Keratinocyte (primary cell): ENCODE results near the gene SIGLEC15. TPM values are rescaled to one million over a fixed set of nuclear protein-coding genes. Genes with fewer than 3 reads are reported as not detected.

ENCODE experiments used
- DNase-seq: peaks from one replicate; pipeline ENCODE4 v3.0.0-alpha.2; 2011; ENCODE audit warnings: low read depth, missing footprints, low spot score
- FAIRE-seq: peaks from 2 replicates; lab custom pipeline; 2011; peaks lifted over from hg19 to GRCh38; lab: Jason Lieb, UNC
- H2AFZ ChIP-seq: 2 replicates; pipeline ENCODE4 v1.6.0; 2012; ENCODE audit warnings: low read length, control low read depth, inconsistent platforms; ENCODE audit not compliant: control insufficient read depth
- H3K27ac ChIP-seq: 2 replicates; pipeline ENCODE4 v1.5.1; 2011; ENCODE audit warnings: low read length; ENCODE audit not compliant: control insufficient read depth, insufficient read depth
- H3K27me3 ChIP-seq: 3 replicates; pipeline ENCODE4 v1.6.0; 2011; ENCODE audit warnings: low read length; ENCODE audit not compliant: control insufficient read depth, insufficient read depth; ENCODE audit errors: extremely low read depth
- H3K36me3 ChIP-seq, 2 experiments: 2 replicates in 1 of 2; 3 replicates in 1 of 2; pipeline ENCODE4 v1.5.1; 2011; ENCODE audit warnings: low read length in 2 of 2, mild to moderate bottlenecking in 1 of 2; ENCODE audit not compliant: control insufficient read depth in 2 of 2, insufficient read depth in 2 of 2; ENCODE audit errors: extremely low read depth in 1 of 2
- H3K4me1 ChIP-seq: 3 replicates; pipeline ENCODE4 v1.5.1; 2011; ENCODE audit warnings: low read length; ENCODE audit not compliant: control insufficient read depth, insufficient read depth; ENCODE audit errors: extremely low read depth
- H3K4me2 ChIP-seq: 3 replicates; pipeline ENCODE4 v1.6.0; 2011; ENCODE audit warnings: low read depth, low read length; ENCODE audit not compliant: control insufficient read depth, insufficient read depth; ENCODE audit errors: extremely low read depth
- H3K4me3 ChIP-seq, 3 experiments: fragments of 200-600 bp in 1 of 3; sonication (generic) in 1 of 3; 2 replicates in 2 of 3; 3 replicates in 1 of 3; pipeline ENCODE4 v1.5.1; 2011 to 2016; ENCODE audit warnings: low read length in 3 of 3, mild to moderate bottlenecking in 3 of 3, control low read depth in 2 of 3, inconsistent platforms in 1 of 3, low read depth in 1 of 3, mixed read lengths in 1 of 3, mixed run types in 1 of 3, moderate library complexity in 1 of 3; ENCODE audit not compliant: control insufficient read depth in 2 of 3, insufficient read depth in 2 of 3; ENCODE audit errors: extremely low read depth in 1 of 3
- H3K79me2 ChIP-seq: 2 replicates; pipeline ENCODE4 v1.6.0; 2012; ENCODE audit warnings: low read length; ENCODE audit not compliant: control insufficient read depth, insufficient read depth
- H3K9ac ChIP-seq: 3 replicates; pipeline ENCODE4 v1.6.0; 2011; ENCODE audit warnings: low read length; ENCODE audit not compliant: control insufficient read depth, insufficient read depth; ENCODE audit errors: extremely low read depth
- H3K9me1 ChIP-seq: 3 replicates; pipeline ENCODE4 v1.6.0; 2011; ENCODE audit warnings: low read length; ENCODE audit not compliant: control insufficient read depth, insufficient read depth; ENCODE audit errors: extremely low read depth
- H3K9me3 ChIP-seq: 2 replicates; pipeline ENCODE4 v1.5.1; 2012; ENCODE audit warnings: low read depth, low read length; ENCODE audit not compliant: control insufficient read depth
- H4K20me1 ChIP-seq: 3 replicates; pipeline ENCODE4 v1.6.0; 2011; ENCODE audit warnings: low read length; ENCODE audit not compliant: control insufficient read depth, insufficient read depth; ENCODE audit errors: extremely low read depth
- CTCF ChIP-seq, 3 experiments: IDR thresholded peaks in 1 of 3; conservative IDR thresholded peaks in 1 of 3; optimal IDR thresholded peaks in 1 of 3; 2 replicates in 2 of 3; 3 replicates in 1 of 3; pipeline versions ENCODE3 to v1.5.1; 2011; ENCODE audit warnings: low read length in 3 of 3, mild to moderate bottlenecking in 3 of 3, moderate library complexity in 2 of 3, control low read depth in 1 of 3, inconsistent platforms in 1 of 3; ENCODE audit not compliant: insufficient read depth in 2 of 3; ENCODE audit errors: extremely low read depth in 1 of 3
- EZH2 ChIP-seq: IDR thresholded peaks from one replicate; pipeline ENCODE4 v1.6.1; 2012; ENCODE audit warnings: inconsistent platforms, mild to moderate bottlenecking, low read length, moderate library complexity
- dilution Hi-C: fragments of 300-500 bp; cut with MboI; formaldehyde crosslinking; loops from one replicate; pipeline ENCODE4 v1.7.0; 2020; ENCODE audit warnings: low sequenced_read_pairs; ENCODE audit not compliant: extremely low pct_ligation_motif_present
- polyA plus RNA-seq, 5 experiments: library from polyadenylated mRNA; depleted of rRNA in 3 of 5; stranded (reverse) in 3 of 5; stranded (forward) in 1 of 5; unstranded in 1 of 5; fragments of >200 nt; gene quantifications; 1 replicate in 1 of 5; 2 replicates in 3 of 5; 3 replicates in 1 of 5; pipeline versions ENCODE4 v1.2.1 to v1.2.3, GENCODE V29; 2011 to 2012; ENCODE audit warnings: missing spikeins in 2 of 5, low read depth in 1 of 5, low replicate concordance in 1 of 5

The SIGLEC15 gene
- polyA plus RNA-seq, 1 donor (not counting 4 experiments of a cell fraction or from before 2014, with no cell fraction given): not detected

GRCh38 chr18:45871431-45872084 lies 46.1 kb downstream of the SIGLEC15 start:
- no peak for DNase-seq
- dilution Hi-C loops: no loop called here
- Histone ChIP-seq H3K9ac (no peak overlapping the region), H3K27me3 (no peaks in the 10 kb centered on the region), H3K9me3 (no peaks in the 10 kb centered on the region), H3K27ac (no peak overlapping the region), H3K36me3 (peaks cover 7 to 9% of the 10 kb centered on the region in 2 experiments), H3K79me2 (no peaks in the 10 kb centered on the region), H2AFZ (no peak overlapping the region), H3K4me2 (no peak overlapping the region), H3K4me3 (no peak overlapping the region), H4K20me1 (no peaks in the 10 kb centered on the region), H3K4me1 (peaks cover 6% of the 10 kb centered on the region), H3K9me1 (no peaks in the 10 kb centered on the region)
- TF ChIP-seq EZH2 (no peak), CTCF (optimal IDR thresholded peaks at IDR 0.05 in 1 of 3, IDR thresholded peaks at IDR 0.05 in 1 of 3, conservative IDR thresholded peaks at IDR 0.05 in 1 of 3; ENCODE audit: extremely low read depth in 1 of 3, insufficient read depth in 2 of 3, low read length in 3 of 3) (no peak)
- peak; percentile 57 for FAIRE-seq

GRCh38 chr18:45874491-45875184 lies 49.2 kb downstream of the SIGLEC15 start:
- Histone ChIP-seq H3K4me3 (no peak overlapping the region), H2AFZ (no peak overlapping the region), H3K9me3 (no peaks in the 10 kb centered on the region), H3K4me2 (no peak overlapping the region), H4K20me1 (no peaks in the 10 kb centered on the region), H3K4me1 (peaks cover 6% of the 10 kb centered on the region), H3K27ac (no peak overlapping the region), H3K36me3 (peaks cover 4% of the 10 kb centered on the region in 2 experiments), H3K79me2 (no peaks in the 10 kb centered on the region), H3K27me3 (no peaks in the 10 kb centered on the region), H3K9ac (no peak overlapping the region), H3K9me1 (no peaks in the 10 kb centered on the region)
- DNase-seq (no peak), FAIRE-seq (no peak)
- dilution Hi-C loops: no loop called here
- no peak for TF ChIP-seq CTCF (optimal IDR thresholded peaks at IDR 0.05 in 1 of 3, IDR thresholded peaks at IDR 0.05 in 1 of 3, conservative IDR thresholded peaks at IDR 0.05 in 1 of 3; ENCODE audit: extremely low read depth in 1 of 3, insufficient read depth in 2 of 3, low read length in 3 of 3)
- TF ChIP-seq EZH2: no peak
